ENCODE data around the gene TMEM106C. TPM values are rescaled to one million over a fixed set of nuclear protein-coding genes. Genes with fewer than 3 reads are reported as not detected.

The TMEM106C gene
- total RNA-seq = 161 and 164 TPM in 2 replicates

DNA sequence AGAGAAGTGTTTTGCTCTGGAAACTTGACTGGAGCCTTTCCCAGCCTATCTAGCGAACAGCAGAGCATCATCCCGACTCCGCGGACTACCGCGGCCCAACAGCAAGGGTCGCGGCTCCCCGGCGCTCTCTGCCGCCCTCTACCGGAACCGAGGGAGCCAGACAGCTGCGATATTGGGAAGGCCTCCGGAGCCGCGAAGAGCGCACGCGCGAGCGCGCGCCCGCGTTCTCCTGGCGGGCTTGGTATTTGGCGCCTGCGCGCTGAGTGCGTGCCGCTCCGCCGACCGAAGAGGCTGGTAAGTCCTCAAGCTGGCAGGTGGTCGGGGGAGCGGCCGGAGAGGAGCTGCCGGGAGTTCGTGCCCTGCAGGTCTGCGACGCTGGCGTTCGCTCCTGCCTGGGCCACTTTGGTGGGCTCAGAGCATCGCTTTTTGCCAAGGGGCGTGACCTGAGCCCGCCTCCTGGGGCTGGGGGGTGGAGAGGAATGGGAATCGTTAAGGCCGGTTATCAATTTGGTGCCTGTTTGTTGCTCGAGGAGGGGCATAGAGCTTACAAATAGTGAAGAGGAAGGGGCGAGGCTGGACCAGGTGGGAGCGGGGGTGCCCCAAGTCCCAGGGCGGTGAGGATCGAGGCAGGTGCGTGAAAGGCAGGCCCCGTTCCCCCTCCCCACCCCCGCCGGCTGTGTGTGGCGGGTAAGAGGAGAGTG, at the start of gene TMEM106C:
Gene TMEM106C (plus strand): TSS at position 257 of the 701 bp plus-strand sequence. CDS start 641 bp downstream, outside the sequence.
- intact Hi-C loops (cut with micrococcal nuclease) = loop anchor here (2.0 to 5.0 kb wide), 7 partner anchors 27 to 256 kb away; partner anchors contain the start of genes COL2A1, RAPGEF3, RPAP3 and VDR

GRCh38 chr12:47920913-47921312, 42.5 kb upstream of the TMEM106C start:
- intact Hi-C loops (cut with micrococcal nuclease) = no loop called here

DNA sequence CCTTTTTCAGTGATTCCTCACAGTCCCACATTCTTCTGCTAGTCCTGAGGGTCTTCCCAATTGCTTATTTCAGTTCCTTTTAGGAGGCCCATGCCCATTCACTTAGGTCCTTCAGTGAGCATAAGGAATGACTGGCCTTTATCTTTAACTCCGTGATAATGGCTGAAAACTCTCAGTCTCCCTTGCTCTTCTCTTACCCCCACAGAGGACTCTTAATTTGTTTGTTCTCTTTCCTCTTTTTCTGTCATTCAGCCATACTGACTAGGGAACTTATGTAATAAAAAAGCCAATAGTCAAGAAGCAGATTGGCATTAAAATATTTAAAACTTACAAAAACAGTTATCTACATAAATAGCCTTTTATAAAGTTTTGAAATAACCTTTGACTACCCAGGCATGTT, 41.5 kb upstream of the TMEM106C start:
- intact Hi-C loops (cut with micrococcal nuclease) = no loop called here

GRCh38 chr12:47927346-47927745, 36.0 kb upstream of the TMEM106C start:
- intact Hi-C loops (cut with micrococcal nuclease) = no loop called here

- intact Hi-C loops (cut with micrococcal nuclease) = no loop called here
Observed at GRCh38 chr12:47930634-47931033, 32.8 kb upstream of the TMEM106C start.

DNA sequence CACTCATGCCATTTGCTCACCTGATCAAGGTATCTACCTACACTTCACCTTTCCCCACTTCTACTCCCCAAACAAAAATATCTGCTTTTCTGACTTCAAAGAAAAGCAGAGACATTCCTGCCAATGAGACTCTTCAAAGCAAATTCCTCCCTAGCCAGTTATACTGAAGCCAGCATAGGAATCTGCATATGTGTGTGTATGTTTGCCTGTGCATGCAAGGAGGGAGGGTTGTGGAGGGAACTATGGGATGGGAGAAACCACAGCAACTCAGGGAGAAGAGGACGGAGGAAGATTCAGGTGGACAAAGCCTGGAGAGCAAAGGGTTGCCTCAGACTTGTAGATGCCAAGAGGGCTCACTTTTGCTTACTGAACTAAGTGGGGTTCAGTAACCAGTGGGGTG, 32.2 kb upstream of the TMEM106C start:
- intact Hi-C loops (cut with micrococcal nuclease) = no loop called here

DNA sequence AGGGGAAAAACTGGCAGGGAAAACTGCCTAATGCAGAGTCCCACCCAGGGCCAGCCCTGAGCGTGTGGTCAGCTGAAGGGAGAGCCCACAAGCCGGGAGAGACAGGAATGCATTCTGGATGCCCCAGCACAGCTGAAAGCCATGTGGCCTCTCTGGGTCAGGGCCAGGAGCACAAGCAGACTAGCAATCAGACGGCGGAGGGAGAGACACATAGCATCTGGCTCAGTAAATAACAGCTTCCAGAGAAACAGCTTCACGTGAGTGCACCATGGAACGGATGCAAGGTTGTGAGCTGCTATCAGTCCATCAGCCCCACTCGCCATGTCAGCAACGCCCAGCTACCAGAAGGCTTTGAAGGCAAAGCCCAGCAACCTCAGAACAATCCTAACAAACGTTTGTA, 28.2 kb upstream of the TMEM106C start:
- intact Hi-C loops (cut with micrococcal nuclease) = no loop called here

GRCh38 chr12:47938093-47938492, 25.3 kb upstream of the TMEM106C start:
- intact Hi-C loops (cut with micrococcal nuclease) = no loop called here

- intact Hi-C loops (cut with micrococcal nuclease) = no loop called here
Observed at GRCh38 chr12:47938594-47938993, 24.8 kb upstream of the TMEM106C start.

- intact Hi-C loops (cut with micrococcal nuclease) = no loop called here
Observed at GRCh38 chr12:47939009-47939601, 24.3 kb upstream of the TMEM106C start.

DNA sequence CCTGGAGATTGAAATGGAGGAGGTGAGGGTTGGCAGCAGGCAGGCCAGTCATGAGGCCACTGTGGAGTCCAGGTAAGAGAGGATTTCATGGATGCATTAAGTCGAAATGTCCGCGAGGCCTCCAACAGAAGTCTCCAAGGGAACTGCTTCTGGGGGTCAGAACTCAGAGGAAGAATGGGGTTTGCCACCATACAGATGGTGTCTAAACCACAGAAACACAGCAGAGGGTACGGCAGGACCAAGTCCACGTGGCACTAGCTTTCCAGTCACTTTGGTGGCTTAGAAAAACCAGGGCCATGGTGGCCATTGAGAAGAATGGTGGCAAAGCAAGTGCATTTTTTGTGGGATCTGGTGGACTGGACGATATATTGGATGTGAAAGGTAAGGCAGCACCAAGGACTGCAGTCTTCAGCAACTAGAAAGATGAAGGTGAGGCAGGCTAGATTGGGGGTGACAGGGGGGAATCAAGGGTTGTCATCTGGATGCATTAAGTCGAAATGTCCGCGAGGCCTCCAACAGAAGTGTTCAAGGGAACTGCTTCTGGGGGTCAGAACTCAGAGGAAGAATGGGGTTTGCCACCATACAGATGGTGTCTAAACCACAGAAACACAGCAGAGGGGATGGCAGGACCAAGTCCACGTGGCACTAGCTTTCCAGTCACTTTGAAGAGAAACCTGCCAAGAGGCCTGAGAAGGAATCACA, 22.5 kb upstream of the TMEM106C start:
- intact Hi-C loops (cut with micrococcal nuclease) = no loop called here

DNA sequence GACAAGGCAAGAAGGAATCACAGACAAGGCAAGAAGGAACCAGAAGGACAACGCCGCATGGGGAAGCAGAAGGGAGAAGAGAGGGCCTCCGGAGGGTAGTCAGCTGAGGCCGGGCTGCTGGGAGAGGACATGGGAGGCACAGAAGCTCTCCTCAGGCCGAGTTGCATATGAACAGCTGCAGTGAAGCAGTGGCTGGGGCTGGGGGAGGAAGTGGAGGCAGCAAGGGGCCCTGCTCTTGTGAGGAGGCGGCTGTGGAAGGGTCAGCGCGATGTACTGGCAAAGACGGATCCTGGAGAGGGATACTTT, 22.0 kb upstream of the TMEM106C start:
- intact Hi-C loops (cut with micrococcal nuclease) = no loop called here

DNA sequence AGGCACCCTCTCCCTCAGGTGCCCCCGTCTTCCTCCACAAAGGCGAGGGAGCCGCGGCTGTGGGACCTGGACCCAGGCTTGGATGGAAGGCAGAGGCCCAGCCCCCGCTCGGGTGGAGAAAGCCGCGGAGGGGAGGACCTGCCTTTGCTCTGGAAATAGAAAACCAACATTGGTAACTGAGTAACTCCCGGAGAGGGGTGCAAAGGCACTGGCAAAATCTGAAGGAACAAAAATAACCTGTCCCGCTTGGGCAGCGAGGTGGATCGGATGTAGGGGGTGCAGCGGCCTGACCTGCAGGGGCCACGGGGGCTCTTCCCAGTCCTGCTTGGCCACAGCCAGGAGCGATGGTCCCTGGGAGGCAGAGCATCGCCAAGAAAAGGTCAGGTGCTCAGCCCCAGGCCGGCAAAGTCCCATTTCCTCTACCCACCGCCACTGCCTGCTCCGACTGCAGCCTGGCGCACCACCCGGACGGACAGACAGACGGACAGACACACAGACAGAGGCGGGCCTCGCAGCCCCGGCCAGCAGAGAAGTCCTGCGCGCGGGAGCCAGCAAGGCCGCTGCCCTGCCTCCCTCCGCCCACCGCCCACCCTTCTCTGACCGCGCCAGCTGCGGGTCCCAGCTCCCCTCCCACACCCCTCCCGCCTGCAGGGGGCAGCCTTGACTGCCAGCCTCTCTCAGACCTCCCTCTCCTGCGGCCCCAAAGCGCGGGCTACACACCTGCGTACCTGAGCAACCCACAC, 21.4 kb upstream of the TMEM106C start:
- intact Hi-C loops (cut with micrococcal nuclease) = no loop called here

DNA sequence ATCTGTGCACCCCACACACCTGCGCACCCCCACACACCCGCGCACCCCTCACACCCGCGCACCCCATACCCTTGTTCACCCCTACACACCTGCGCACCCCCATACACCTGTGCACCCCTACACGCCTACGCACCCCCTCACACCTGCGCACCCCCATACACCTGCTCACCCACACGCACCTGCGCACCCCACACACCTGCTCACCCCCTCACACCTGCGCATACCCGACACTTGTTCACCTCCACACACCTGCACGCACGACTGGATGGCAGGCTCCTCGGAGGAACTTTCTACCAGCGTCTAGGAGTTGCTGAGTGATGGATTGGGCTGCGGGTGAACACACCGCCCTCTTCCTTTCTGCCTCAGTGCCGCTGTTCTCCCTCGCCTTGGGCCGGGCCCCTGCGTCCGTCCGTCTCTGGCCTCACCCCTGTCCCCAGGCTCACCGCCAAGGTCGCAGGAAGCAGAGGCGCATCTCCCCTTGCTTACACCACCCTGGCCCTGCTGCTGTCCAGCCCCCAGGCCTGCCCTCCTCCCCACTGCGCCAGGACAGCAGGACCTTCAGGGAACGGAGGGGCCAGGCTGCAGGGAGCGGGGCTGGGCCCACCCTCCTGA, 20.7 kb upstream of the TMEM106C start:
- intact Hi-C loops (cut with micrococcal nuclease) = no loop called here

DNA sequence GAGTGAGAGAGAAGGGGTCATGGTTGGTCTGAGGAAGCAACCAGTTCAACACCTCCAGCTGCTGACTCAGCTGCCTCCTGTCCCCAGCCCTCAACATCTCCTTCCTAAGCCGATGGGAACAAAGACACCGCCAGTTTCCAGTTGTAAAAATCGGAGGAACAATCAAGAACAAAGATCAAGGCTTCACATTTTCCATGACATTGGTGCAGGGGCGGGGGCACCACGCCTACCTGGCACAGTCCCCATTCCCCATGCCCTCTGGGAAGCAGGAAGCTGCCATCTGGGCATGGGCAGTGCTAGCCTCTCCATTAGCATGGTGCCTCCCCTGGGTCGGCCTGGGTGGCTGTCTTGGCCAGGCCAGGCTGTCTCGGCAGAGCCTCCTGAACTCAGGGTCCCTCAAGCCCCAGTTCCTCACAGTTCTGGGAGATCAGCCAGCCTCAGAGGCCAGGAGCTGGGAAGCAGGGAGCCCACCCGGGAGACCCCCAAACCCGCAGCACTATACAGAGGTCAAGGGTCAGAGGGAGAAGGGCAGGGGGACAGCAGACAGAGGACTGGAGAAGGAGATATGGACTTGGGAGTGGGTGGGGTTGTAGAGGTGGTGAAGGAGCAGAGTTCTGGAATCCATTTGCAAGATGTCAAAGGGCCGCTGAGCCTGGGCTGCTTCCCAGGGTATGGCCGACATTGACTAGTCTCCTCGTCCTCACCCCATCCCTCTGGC, 19.6 kb upstream of the TMEM106C start:
- intact Hi-C loops (cut with micrococcal nuclease) = no loop called here

- intact Hi-C loops (cut with micrococcal nuclease) = no loop called here
Observed at GRCh38 chr12:47944685-47945340, 18.6 kb upstream of the TMEM106C start.

DNA sequence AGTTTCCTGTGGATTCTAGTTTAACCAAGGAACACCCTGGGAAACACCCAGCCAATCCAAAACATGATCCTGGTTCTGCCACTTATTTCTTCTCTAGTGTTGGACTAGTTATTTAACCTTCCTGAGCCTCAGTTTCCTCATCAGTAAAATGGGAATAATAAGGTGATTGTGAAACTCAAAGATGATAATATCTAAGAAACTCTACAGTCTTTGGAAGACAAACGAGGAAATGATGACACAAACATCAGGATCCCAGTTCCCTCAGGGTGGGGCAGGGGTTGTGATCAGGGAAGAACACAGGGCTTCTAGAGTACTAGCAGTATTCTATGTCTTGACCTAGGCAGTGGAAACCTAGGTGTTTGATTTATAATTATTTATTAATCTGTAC, 18.1 kb upstream of the TMEM106C start:
- intact Hi-C loops (cut with micrococcal nuclease) = no loop called here

- intact Hi-C loops (cut with micrococcal nuclease) = no loop called here
Observed at GRCh38 chr12:47946413-47947323, 16.7 kb upstream of the TMEM106C start.

DNA sequence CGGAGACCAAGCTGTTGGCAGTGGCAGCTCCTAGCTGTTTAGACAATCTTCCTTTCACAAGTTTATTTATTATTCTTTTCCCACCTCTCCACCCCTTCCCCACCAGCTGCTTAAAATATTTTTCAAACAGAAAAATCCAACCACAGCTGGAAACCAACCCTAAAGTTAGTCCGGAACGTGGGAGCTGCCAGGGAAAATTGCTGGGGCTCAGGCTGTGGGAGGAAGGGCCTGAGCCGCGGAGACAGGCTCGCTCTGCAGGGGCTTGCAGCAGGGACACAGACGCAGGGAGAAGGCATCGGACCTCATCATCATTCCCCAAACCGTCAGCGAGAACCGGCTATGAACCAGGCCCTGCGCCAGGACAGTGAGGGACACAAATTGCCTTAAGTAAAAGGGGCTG, 16.1 kb upstream of the TMEM106C start:
- intact Hi-C loops (cut with micrococcal nuclease) = no loop called here

Data from T-helper 2 cell treated with Interferon-gamma antibody and Interleukin-4, amounts not matched to agents 100 ng/mL and 5 ng/mL, for 36 hours (primary cell).